GM18519 (cell line): Measurements from ENCODE around the gene NSUN6.

ENCODE experiments used
- ATAC-seq: cut with Tn5 transposase; IDR thresholded peaks from one replicate; pipeline ENCODE4 v1.9.1; 2021; ENCODE audit warnings: mild to moderate bottlenecking, moderate library complexity; ENCODE audit not compliant: unreplicated experiment, low FRiP score

Gene NSUN6

DNA sequence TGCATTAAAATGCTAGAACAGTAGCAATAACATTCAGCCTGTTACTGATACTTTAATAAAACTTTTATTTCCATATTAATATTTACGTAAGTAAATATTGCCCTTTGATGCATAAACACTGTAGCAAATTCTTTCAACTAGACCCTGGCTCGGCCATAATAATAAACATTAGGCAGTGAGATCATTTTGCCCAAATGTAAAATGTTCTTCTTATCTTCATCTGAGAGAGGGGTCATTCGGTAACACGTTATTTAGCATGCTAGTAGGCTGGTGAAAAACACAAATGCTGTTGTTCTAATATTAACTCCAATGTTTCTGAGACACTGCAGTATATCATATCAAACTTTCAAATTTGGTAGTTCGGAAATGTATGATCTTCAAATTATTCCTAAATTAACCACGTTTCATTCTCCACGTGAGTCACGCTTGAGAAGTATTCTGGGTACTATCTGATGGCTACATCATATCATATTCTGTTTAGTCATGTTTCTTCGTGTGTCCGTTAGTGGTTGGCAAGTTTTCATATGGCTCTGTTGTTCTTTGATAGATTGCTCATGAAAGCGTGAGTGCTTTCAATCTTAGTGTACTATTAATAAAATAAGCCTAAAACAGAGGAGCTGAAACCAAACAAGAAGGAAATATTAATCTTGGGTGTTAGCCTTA is 145.8 kb downstream of the NSUN6 start:
- no peak for ATAC-seq

DNA sequence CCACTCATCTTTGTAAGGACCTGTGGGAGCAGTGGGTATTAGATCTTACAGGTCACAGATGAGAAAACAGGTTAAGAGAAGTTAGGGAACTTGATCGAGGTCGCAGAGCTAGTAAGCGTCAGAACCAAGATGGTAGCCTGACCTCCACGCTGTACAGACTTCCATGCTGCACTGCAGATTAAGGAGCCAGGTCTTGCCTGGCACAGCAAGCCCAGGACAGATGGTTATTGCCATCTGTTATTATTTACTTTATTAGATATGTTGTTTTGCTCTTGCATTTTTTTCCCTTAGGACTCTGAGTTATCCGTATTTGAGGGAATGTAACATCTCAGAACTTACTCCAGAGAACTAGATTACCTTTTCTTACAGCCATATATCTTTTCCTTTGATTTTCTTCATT is 147.2 kb downstream of the NSUN6 start:
- no peak for ATAC-seq

DNA sequence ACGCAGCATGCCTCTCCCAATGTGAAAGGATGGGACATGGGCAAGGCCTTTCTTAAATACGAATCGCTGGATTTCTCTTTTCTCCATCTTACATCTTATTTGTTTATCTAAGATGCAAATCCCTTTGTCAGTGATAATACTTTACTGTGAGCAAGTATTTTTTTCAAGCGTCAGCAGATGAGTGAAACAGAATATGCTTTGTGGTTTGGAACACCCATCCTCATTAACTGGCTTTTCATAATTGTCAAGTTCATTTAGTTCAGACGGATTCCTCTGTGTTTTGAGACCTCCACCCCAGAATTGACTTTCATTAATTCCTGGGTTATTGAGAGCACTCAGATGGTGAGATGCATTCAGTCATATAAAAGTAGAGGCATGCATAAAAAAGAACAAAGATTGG is 149.8 kb downstream of the NSUN6 start:
- ATAC-seq, result no peak

DNA sequence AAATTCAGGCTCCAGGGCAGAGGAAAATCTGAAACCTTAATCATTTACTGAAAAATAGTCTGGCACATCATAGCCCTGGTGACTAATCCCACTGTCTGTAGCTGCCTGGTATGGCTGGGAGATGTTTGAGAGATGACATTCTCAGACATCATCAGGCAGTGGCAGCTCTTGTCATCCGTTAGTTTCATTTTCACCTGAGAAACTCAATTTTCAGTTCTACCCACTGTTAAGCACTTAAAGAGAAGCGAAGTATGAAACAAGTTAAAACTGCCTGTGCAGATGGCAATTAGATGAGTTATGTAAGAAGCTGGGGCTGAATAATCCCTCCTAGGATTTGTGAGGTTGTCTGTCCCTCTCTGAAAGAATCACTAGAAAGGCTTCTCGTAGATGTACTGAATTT is 150.2 kb downstream of the NSUN6 start:
- peak; percentile 75 for ATAC-seq

DNA sequence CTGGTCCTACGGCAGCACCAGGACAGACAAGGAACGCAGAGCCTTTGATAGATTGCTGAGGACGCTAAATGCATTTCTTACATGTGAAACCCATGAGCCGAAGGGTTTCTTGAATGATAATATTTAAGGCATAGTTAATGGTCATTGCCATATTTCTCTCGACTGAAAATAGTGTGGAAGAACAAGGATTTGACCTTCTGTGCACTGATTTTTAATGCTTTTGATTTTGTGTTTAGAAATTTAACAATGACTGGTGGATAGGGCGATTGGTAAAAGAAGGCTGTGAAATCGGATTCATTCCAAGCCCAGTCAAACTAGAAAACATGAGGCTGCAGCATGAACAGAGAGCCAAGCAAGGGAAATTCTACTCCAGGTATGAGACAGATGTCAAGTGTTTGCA is 150.8 kb downstream of the NSUN6 start:
- no peak for ATAC-seq

DNA sequence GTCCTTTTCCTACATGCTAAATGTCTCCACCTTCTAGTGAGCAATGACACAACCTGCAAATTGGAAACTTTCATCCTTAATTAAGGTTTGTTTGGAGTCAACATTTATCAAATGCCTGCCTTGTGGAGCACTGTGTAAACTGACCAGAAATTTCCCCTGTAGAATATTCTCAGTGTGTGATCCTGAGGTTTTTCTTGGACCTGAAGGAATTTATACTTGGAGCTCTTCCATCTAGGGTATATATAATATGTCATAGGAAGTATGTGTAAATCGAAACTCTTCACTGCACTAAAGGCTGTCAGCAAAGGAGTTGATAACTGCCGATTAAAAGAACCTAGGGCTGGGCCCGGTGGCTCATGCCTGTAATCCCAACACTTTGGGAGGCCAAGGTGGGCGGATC is 152.4 kb downstream of the NSUN6 start:
- ATAC-seq, result no peak

DNA sequence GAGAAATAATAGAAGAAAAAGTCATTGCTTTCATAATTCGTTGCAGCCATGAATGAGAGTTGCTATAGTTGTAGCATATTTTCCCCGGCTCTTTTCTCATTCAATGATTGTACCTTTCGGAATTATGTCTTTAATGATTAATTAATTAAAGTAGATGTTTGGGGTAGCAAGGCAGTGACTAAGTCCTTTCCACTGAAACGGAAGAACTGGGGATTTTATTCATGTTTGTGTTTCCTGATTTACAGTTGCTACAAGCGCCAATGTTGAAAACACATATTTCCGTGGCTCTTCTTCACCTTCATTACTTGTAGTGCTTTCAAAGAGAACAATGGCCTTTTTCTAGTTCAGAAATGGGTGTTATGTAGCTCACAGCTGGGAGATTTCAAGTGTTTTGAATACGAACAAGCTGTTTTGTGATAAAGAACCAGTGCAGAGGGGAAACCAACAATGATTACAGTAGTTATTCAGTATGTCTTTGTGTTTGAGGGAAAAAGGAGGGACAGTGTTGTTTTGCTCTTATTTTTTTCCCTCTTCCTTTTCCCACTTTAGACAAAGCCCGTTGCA is 153.5 kb downstream of the NSUN6 start:
- ATAC-seq, result no peak
